Activated gamma-delta T cell (primary cell): ENCODE data around the gene NOL4L.

Experiments used
- DNase-seq: peaks from one replicate; lab custom pipeline; 2025; lab: John Stamatoyannopoulos, UW

Gene NOL4L

GRCh38 chr20:32539817-32540675, 45.1 kb downstream of the NOL4L start:
- peak; percentile 32 for DNase-seq

- no peak for DNase-seq
These were observed 45.9 kb downstream of the NOL4L start for GRCh38 chr20:32539026-32539816.

- DNase-seq = peak; percentile 58
These were observed 46.6 kb downstream of the NOL4L start for GRCh38 chr20:32538526-32538939.

GRCh38 chr20:32537657-32538525, 47.2 kb downstream of the NOL4L start:
- no peak for DNase-seq

- peak; percentile 51 for DNase-seq
These were observed 48.1 kb downstream of the NOL4L start for GRCh38 chr20:32536851-32537656.

- DNase-seq = peak; percentile 70
These were observed 48.9 kb downstream of the NOL4L start for GRCh38 chr20:32535953-32536823.

- peak; percentile 37 for DNase-seq
These were observed 49.7 kb downstream of the NOL4L start for GRCh38 chr20:32535316-32535952.

- DNase-seq = no peak
These were observed 50.4 kb downstream of the NOL4L start for GRCh38 chr20:32534661-32535240.

GRCh38 chr20:32533732-32534131, 51.4 kb downstream of the NOL4L start:
- DNase-seq = no peak

- DNase-seq = no peak
These were observed 52.9 kb downstream of the NOL4L start for GRCh38 chr20:32532246-32532645.

GRCh38 chr20:32528905-32529670, 56.0 kb downstream of the NOL4L start:
- DNase-seq = no peak

GRCh38 chr20:32528171-32528891, 56.8 kb downstream of the NOL4L start:
- DNase-seq = no peak

- no peak for DNase-seq
These were observed 57.6 kb downstream of the NOL4L start for GRCh38 chr20:32527447-32528055.

- DNase-seq = no peak
These were observed 58.1 kb downstream of the NOL4L start for GRCh38 chr20:32527052-32527446.

- no peak for DNase-seq
These were observed 58.6 kb downstream of the NOL4L start for GRCh38 chr20:32526541-32526940.

GRCh38 chr20:32526125-32526524, 59.0 kb downstream of the NOL4L start:
- no peak for DNase-seq

- DNase-seq = no peak
These were observed 60.2 kb downstream of the NOL4L start for GRCh38 chr20:32524829-32525501.
